Stomach (tissue), 9 donors: ENCODE results near the gene KCNH5. TPM values are rescaled to one million over a fixed set of nuclear protein-coding genes. Genes with fewer than 3 reads are reported as not detected.

Experiments used
- DNase-seq, 2 donors: peaks; one replicate each; pipeline versions ENCODE4 v3.0.0 to v3.0.0-alpha.2; 2013 to 2019
- H3K27ac ChIP-seq, 5 donors: fragments of 200-600 bp in 4 of 5; sonication (generic) in 4 of 5; one replicate each; pipeline ENCODE4 v1.5.1; 2013 to 2019; ENCODE audit warnings: mild to moderate bottlenecking in 1 of 5, moderate library complexity in 1 of 5
- H3K27me3 ChIP-seq, 3 donors: fragments of 200-600 bp; sonication (generic); one replicate each; pipeline ENCODE4 v1.5.1; 2017 to 2019; ENCODE audit warnings: mixed run types in 1 of 3
- H3K36me3 ChIP-seq, 4 donors: fragments of 200-600 bp; sonication (generic); 1 replicate in 3 of 4; 2 replicates in 1 of 4; pipeline ENCODE4 v1.5.1; 2016 to 2019
- H3K4me1 ChIP-seq, 4 donors: fragments of 200-600 bp; sonication (generic); one replicate each; pipeline ENCODE4 v1.5.1; 2016 to 2019
- H3K4me3 ChIP-seq, 4 donors: fragments of 200-600 bp; sonication (generic) in 3 of 4; one replicate each; pipeline ENCODE4 v1.5.1; 2016 to 2019; ENCODE audit warnings: mild to moderate bottlenecking in 1 of 4
- H3K9me3 ChIP-seq, 4 donors: fragments of 200-600 bp; sonication (generic); one replicate each; pipeline ENCODE4 v1.5.1; 2016 to 2019
- EP300 ChIP-seq: sonication (generic); formaldehyde crosslinking; IDR thresholded peaks from one replicate; pipeline ENCODE4 v1.6.1; 2017; ENCODE audit warnings: antibody characterized with exemption
- POLR2A ChIP-seq, 4 donors: fragments of 450-650 bp; IDR thresholded peaks; one replicate each; pipeline ENCODE4 v1.6.1; 2016; ENCODE audit warnings: antibody characterized with exemption in 4 of 4, control low read depth in 2 of 4, mild to moderate bottlenecking in 1 of 4, moderate library complexity in 1 of 4
- POLR2AphosphoS5 ChIP-seq, 3 donors: sonication (generic); formaldehyde crosslinking; IDR thresholded peaks; one replicate each; pipeline ENCODE4 v1.6.1; 2016; ENCODE audit warnings: antibody characterized with exemption in 3 of 3
- WGBS, 5 donors: extraction: QIAGEN DNeasy Blood & Tissue Kit in 3 of 5; methylation state at CpG; one replicate each; pipeline versions ENCODE4 v1.1.5 to v1.1.7; 2013 to 2018; 5-methylcytosine and 5-hydroxymethylcytosine counted together
- intact Hi-C: fragments of 100-400 bp; cut with DNase I; formaldehyde crosslinking; loops from one replicate; pipeline ENCODE4 v1.15.1; 2023; ENCODE audit warnings: low total_unique reads
- polyA plus RNA-seq, 3 donors: library from polyadenylated mRNA; stranded (reverse); fragments of 200-250 nt; gene quantifications; one replicate each; pipeline ENCODE4 v1.2.3, GENCODE V29; 2013
- total RNA-seq, 5 donors: library from RNA; depleted of rRNA; stranded (reverse); fragments of >200 nt; gene quantifications; one replicate each; pipeline versions ENCODE4 v1.1.0 to v1.2.3, GENCODE V29; 2014 to 2016
- TF ChIP-seq, protein P1 (sequence below), 7 experiments: fragments of 450-650 bp in 4 of 7; fragments of 200-600 bp in 3 of 7; sonication (generic) in 3 of 7; IDR thresholded peaks; one replicate each; pipeline ENCODE4 v1.5.1; 2016 to 2019; ENCODE audit warnings: antibody characterized with exemption in 7 of 7, control low read depth in 2 of 7, mild to moderate bottlenecking in 1 of 7
- donor health status: healthy with polysubstance abuse.
- donor health status: Bipolar disorder and iron deficiency.
- donor health status: healthy.

Gene KCNH5
- total and polyA plus RNA-seq, 8 donors: under 0.01 to 0.55 TPM; not detected in 6

GRCh38 chr14:63030113-63030512 is 15.1 kb downstream of the KCNH5 start:
- Histone ChIP-seq H3K4me1 (no peaks in the 10 kb centered on the region), H3K27me3 (no peaks in the 10 kb centered on the region), H3K4me3 (no peak overlapping the region), H3K27ac (no peak overlapping the region), H3K9me3 (no peaks in the 10 kb centered on the region), H3K36me3 (no peaks in the 10 kb centered on the region)
- intact Hi-C loops: loop anchor here (10.0 kb wide), 1 partner anchor 865 kb away; no protein-coding TSS in a partner anchor
- 39 to 52% (median 44%) methylated on average over 1 of the region's 1 CpG for WGBS, 5 donors
- TF ChIP-seq POLR2AphosphoS5 (IDR thresholded peaks at IDR 0.05) (no peak), POLR2A (IDR thresholded peaks at IDR 0.05) (no peak), EP300 (no peak)
- TF ChIP-seq, protein P1, sequence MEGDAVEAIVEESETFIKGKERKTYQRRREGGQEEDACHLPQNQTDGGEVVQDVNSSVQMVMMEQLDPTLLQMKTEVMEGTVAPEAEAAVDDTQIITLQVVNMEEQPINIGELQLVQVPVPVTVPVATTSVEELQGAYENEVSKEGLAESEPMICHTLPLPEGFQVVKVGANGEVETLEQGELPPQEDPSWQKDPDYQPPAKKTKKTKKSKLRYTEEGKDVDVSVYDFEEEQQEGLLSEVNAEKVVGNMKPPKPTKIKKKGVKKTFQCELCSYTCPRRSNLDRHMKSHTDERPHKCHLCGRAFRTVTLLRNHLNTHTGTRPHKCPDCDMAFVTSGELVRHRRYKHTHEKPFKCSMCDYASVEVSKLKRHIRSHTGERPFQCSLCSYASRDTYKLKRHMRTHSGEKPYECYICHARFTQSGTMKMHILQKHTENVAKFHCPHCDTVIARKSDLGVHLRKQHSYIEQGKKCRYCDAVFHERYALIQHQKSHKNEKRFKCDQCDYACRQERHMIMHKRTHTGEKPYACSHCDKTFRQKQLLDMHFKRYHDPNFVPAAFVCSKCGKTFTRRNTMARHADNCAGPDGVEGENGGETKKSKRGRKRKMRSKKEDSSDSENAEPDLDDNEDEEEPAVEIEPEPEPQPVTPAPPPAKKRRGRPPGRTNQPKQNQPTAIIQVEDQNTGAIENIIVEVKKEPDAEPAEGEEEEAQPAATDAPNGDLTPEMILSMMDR (IDR thresholded peaks at IDR 0.05): no peak
- no peak for DNase-seq

- intact Hi-C loops: no loop called here
- Histone ChIP-seq H3K4me3 (no peak overlapping the region), H3K36me3 (no peaks in the 10 kb centered on the region), H3K27ac (no peak overlapping the region), H3K9me3 (peaks cover 0 to 5% (median 0%) of the 10 kb centered on the region in 4 donors), H3K4me1 (no peaks in the 10 kb centered on the region), H3K27me3 (no peaks in the 10 kb centered on the region)
- WGBS, 5 donors: 17 to 34% (median 28%) methylated on average over 1 of the region's 1 CpG
- DNase-seq: no peak
- TF ChIP-seq, protein P1 (IDR thresholded peaks at IDR 0.05): no peak
- TF ChIP-seq POLR2AphosphoS5 (IDR thresholded peaks at IDR 0.05): no peak
- TF ChIP-seq POLR2A (IDR thresholded peaks at IDR 0.05): no peak
- no peak for TF ChIP-seq EP300
These were observed 17.5 kb downstream of the KCNH5 start for GRCh38 chr14:63027719-63028118.

DNA sequence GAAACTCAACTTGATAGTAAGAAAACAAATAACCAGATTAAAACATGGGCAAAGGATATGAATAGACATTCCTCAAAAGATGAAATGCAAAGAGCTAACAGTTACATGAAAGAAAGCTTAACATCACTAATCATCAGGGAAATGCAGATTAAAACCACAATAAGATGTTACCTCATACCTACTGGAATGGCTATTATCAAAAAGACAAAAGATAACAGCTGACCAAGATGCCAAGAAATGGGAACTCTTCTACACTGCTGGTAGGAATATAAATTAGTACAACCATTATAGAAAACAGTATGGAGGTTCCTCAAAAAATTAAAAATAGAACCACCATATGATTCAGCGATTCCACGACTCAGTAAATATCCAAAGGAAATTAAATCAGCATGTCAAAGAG is 18.8 kb downstream of the KCNH5 start:
- Histone ChIP-seq H3K27ac (no peak overlapping the region), H3K9me3 (peaks cover 0 to 6% (median 0%) of the 10 kb centered on the region in 4 donors), H3K4me1 (no peaks in the 10 kb centered on the region), H3K4me3 (no peak overlapping the region), H3K27me3 (no peaks in the 10 kb centered on the region), H3K36me3 (no peaks in the 10 kb centered on the region)
- no peak for DNase-seq
- WGBS, 5 donors: 84 to 98% (median 92%) methylated on average over 2 of the region's 2 CpGs
- TF ChIP-seq POLR2A (IDR thresholded peaks at IDR 0.05): no peak
- TF ChIP-seq, protein P1 (IDR thresholded peaks at IDR 0.05): no peak
- no peak for TF ChIP-seq EP300
- no peak for TF ChIP-seq POLR2AphosphoS5 (IDR thresholded peaks at IDR 0.05)
- intact Hi-C loops: no loop called here

GRCh38 chr14:63014621-63015020 is 30.6 kb downstream of the KCNH5 start:
- Histone ChIP-seq H3K27ac (no peak overlapping the region), H3K36me3 (no peaks in the 10 kb centered on the region), H3K4me1 (no peaks in the 10 kb centered on the region), H3K27me3 (no peaks in the 10 kb centered on the region), H3K9me3 (no peaks in the 10 kb centered on the region), H3K4me3 (no peak overlapping the region)
- 81 to 92% (median 86%) methylated on average over 4 of the region's 4 CpGs for WGBS, 5 donors
- intact Hi-C loops: no loop called here
- DNase-seq: no peak
- TF ChIP-seq POLR2A (IDR thresholded peaks at IDR 0.05) (no peak), EP300 (no peak), POLR2AphosphoS5 (IDR thresholded peaks at IDR 0.05) (no peak)
- TF ChIP-seq, protein P1 (IDR thresholded peaks at IDR 0.05): no peak
